AG20443 (cell line): ENCODE data around the gene BMPR2.
"Not testable (repeated sequence)": the region's sequence is repeated elsewhere in the genome, so short reads cannot be mapped to it uniquely, and the experiment has no call there.

Source experiments
- DNase-seq: peaks from one replicate; pipeline ENCODE4 v3.0.0; 2012; ENCODE audit warnings: low spot score, mixed read lengths

BMPR2 gene

GRCh38 chr2:202535290-202535689 lies 159.2 kb downstream of the BMPR2 start:
- DNase-seq = not testable (repeated sequence)

- DNase-seq = no peak
Measured at GRCh38 chr2:202541137-202541536, 165.0 kb downstream of the BMPR2 start.

GRCh38 chr2:202542142-202542541 lies 166.0 kb downstream of the BMPR2 start:
- DNase-seq = no peak

- DNase-seq = no peak
Measured at GRCh38 chr2:202545523-202545922, 169.4 kb downstream of the BMPR2 start.

GRCh38 chr2:202545931-202546330 lies 169.8 kb downstream of the BMPR2 start:
- DNase-seq = no peak

- not testable (repeated sequence) for DNase-seq
Measured at GRCh38 chr2:202546499-202547141, 170.5 kb downstream of the BMPR2 start.

- no peak for DNase-seq
Measured at GRCh38 chr2:202548240-202548639, 172.1 kb downstream of the BMPR2 start.

- not testable (repeated sequence) for DNase-seq
Measured at GRCh38 chr2:202551000-202551399, 174.9 kb downstream of the BMPR2 start.

- DNase-seq = no peak
Measured at GRCh38 chr2:202555356-202555755, 179.2 kb downstream of the BMPR2 start.

- DNase-seq = no peak
Measured at GRCh38 chr2:202560200-202560599, 184.1 kb downstream of the BMPR2 start.

GRCh38 chr2:202564226-202564625 lies 188.1 kb downstream of the BMPR2 start:
- no peak for DNase-seq

GRCh38 chr2:202566286-202566685 lies 190.2 kb downstream of the BMPR2 start:
- no peak for DNase-seq

GRCh38 chr2:202574541-202574940 lies 198.4 kb downstream of the BMPR2 start:
- DNase-seq = no peak

- not testable (repeated sequence) for DNase-seq
Measured at GRCh38 chr2:202575194-202575593, 199.1 kb downstream of the BMPR2 start.

GRCh38 chr2:202577250-202578183 lies 201.4 kb downstream of the BMPR2 start:
- DNase-seq = no peak

- DNase-seq = not testable (repeated sequence)
Measured at GRCh38 chr2:202582846-202583245, 206.7 kb downstream of the BMPR2 start.

- DNase-seq = no peak
Measured at GRCh38 chr2:202583709-202584219, 207.6 kb downstream of the BMPR2 start.

GRCh38 chr2:202588647-202589581 lies 212.8 kb downstream of the BMPR2 start:
- peak; percentile 84 for DNase-seq

- no peak for DNase-seq
Measured at GRCh38 chr2:202589582-202589949, 213.4 kb downstream of the BMPR2 start.

GRCh38 chr2:202592566-202592965 lies 216.4 kb downstream of the BMPR2 start:
- no peak for DNase-seq

- no peak for DNase-seq
Measured at GRCh38 chr2:202599105-202599504, 223.0 kb downstream of the BMPR2 start.

- DNase-seq = no peak
Measured at GRCh38 chr2:202599911-202600310, 223.8 kb downstream of the BMPR2 start.
